ENCODE measurements around the gene ZNF333.

- TF ChIP-seq CTCF (IDR thresholded peaks at IDR 0.05; ENCODE audit: insufficient read depth, low read length) (no peak), POLR2AphosphoS5 (IDR thresholded peaks at IDR 0.05; ENCODE audit: low read depth) (no peak), REST (IDR thresholded peaks at IDR 0.05; ENCODE audit: insufficient replicate concordance, low read depth) (no peak), SPI1 (IDR thresholded peaks at IDR 0.05; ENCODE audit: borderline replicate concordance, low read depth) (no peak)
Measured at GRCh38 chr19:14746886-14747285, 57.0 kb downstream of the ZNF333 start.
